Activated CD4-positive, alpha-beta T cell treated with anti-CD3 and anti-CD28 coated beads, Interleukin-2, amount 50 U/mL, for 24 hours (primary cell): ENCODE data around the gene MVB12A.

Source experiments
- DNase-seq, 2 donors: peaks; one replicate each; pipeline ENCODE4 v3.0.0-alpha.2; 2020; ENCODE audit warnings: low read depth in 1 of 2, low spot score in 1 of 2

MVB12A gene

DNA sequence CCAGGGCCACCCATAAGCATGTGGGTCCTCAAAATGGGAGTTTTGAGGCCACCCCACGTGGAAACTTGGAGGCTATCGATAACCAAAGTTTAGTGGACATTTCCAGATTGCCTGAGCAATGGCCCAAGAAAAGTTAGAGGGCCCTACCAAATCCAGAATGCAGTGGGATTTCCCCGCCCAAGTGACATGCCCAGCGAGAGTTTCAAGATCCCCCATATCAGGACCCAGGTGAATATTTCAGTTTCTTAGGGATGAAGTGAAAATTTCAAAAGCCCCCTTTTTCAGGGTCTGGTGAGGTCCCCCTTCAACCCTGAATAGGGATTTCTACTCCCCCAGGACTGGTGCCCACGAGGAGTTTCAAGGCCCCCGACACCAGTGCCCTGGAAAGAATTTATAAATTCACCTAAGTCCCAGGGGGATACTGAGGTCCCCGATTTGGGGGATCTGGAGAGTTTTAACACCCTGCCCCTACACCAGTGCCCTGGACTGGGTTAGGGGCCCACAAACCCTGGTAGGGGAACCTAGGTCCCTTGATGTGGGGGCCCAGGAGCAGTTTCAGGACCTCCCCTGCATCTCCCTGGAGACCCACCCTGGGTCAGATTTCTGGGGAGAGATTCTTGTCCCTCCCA, 15.1 kb upstream of the MVB12A start:
- no peak for DNase-seq

GRCh38 chr19:17405250-17406045, 14.4 kb upstream of the MVB12A start, which contains the start of gene BST2:
BST2 (minus strand) TSS chr19:17405630; CDS start chr19:17405575, 55 bp downstream.
- peak in 1 of 2 donors; percentile 52 for DNase-seq

DNA sequence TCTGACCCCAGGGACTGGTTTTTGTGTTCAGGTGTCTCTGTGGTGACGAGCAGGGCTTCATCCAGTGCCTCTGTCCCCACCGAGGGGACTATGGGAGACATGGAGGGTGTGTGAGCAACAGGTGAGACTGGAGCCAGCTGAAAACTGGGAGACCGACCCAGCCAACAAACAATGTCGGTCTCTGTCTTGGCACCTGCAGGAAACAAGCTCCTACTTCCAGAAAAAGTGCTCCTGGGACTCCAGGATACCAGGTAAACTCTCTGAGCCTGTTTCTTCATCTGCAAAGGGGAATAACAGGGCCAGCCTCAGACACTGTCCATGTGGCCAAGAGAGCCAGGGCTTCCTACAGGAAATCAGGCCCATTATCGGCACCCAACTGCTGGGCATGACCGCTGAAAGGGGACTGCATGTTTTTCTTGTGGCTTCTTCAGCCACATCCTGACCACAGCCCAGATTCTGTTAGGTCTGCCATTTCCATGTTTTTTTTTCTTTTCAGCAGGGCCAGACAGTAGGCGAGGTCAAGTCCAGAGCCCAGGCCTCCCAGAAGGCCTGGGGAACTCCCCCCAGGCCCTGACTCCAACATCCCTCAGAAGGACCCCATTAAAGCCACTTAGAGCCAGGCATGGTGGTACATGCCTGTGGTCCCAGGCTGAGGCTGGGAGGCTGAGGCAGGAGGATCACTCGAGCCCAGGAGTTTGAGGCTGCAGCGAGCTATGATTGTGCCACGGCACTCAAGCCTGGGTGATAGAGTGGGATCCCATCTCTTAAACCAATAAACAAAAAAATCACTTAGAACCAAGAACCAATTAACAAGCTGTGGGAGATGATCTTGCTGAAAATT, 13.6 kb upstream of the MVB12A start:
- DNase-seq = no peak

- DNase-seq = no peak
Measured at GRCh38 chr19:17406887-17407196, 13.0 kb upstream of the MVB12A start.

DNA sequence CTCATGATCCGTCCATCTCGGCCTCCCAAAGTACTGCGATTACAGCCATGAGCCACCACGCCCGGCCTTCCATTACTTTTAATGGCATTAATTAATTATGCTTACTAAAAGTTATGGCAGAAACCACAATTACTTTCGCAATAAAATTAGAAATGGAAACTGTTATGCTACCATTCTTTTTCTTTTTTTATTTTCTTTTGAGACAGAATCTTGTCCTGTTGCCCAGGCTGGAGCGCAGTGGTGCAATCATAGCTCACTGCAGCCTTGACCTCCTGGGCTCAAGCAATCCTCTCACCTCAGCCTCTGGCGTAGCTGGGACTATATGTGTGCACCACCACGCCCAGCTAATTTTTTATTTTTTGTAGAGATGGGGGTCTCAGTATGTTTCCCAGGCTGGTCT, 9.9 kb upstream of the MVB12A start:
- DNase-seq = no peak

GRCh38 chr19:17411801-17412200, 8.0 kb upstream of the MVB12A start:
- DNase-seq = no peak

DNA sequence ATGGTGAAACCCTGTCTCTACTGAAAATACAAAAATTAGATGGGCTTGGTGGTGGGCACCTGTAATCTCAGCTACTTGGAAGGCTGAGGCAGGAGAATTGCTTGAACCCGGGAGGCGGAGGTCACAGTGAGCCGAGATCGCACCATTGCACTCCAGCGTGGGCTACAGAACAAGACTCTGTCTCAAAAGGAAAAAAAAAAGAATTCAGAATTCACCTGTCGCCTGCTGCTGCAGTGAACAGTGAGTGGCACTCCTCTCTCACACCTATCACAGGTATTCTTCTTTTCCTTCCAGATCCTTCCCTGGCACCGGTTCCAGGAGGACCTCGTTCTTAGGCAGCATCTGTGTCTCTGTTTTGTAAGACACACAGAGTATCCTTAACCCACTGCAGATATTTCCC, 5.8 kb upstream of the MVB12A start:
- DNase-seq = no peak

DNA sequence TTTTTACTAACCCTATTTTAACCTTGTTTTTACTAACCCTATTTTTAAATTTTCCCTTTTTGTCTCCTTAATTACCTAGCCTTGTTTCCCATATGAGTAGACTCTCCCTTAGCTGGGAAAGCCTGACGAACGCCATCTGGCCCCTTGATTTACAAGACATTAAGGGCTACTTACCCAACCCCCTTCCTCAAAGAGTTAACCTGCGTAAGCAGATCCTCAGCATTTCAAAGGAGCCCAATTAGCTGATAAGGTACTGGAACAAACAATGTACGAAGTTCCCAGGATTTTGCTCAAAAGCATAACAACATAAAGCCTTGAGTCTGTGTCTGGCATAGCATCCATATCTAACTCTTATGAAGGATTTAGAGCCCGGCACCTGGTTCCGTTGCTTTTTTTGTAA, 4.7 kb upstream of the MVB12A start:
- DNase-seq = no peak

GRCh38 chr19:17418710-17419109, 1.1 kb upstream of the MVB12A start:
- DNase-seq = no peak

DNA sequence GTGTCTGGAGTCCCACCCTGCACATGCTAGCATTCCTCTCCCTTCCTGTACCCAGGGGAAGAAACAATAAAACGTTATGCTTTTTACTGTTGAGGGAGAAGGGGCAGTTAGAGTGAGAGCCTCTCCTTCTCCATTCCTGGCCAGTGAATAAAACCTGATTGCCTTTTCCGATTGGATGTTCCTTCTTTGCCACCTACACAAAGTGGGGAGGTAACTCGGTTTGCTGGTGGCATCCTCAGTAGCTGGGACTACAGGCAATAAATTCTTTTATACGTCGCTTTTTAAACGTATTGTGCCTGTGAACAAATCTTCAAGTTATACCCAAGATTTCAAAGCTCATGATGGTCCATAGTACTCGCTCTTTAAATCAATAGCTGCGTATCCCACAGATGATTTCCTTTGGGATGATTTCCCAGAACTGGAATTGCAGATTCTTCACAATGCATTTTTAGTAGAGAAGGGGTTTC, 660 bp upstream of the MVB12A start:
- DNase-seq = no peak

DNA sequence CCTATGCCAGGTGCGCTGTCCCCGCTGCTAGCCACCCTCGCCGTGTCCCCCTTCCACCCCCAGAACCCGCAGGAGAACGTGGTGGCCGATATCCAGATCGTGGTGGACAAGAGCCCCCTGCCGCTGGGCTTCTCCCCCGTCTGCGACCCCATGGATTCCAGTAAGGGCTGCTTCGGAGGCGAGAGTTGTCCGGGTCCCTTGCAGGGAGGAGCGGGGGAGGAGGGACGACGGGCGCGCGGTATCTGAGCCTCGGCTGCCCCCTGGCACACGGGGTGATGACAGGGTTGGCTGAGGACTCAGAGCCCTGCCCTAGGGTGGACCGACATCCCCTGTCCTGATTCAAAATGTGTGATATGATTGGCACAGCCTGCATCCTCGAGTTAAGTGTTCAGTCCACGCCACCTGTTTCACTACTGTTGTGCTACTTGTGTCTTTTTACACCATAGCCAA, 653 bp downstream of the MVB12A start:
- DNase-seq = peak in 1 of 2 donors; percentile 4

- DNase-seq = no peak
Measured at GRCh38 chr19:17421942-17422341, 2.1 kb downstream of the MVB12A start.

GRCh38 chr19:17423429-17424208, 3.8 kb downstream of the MVB12A start:
- no peak for DNase-seq

GRCh38 chr19:17424743-17425365, 5.0 kb downstream of the MVB12A start:
- DNase-seq = no peak

GRCh38 chr19:17429641-17430113, 9.8 kb downstream of the MVB12A start:
- no peak for DNase-seq

- no peak for DNase-seq
Measured at GRCh38 chr19:17431417-17431816, 11.6 kb downstream of the MVB12A start.

DNA sequence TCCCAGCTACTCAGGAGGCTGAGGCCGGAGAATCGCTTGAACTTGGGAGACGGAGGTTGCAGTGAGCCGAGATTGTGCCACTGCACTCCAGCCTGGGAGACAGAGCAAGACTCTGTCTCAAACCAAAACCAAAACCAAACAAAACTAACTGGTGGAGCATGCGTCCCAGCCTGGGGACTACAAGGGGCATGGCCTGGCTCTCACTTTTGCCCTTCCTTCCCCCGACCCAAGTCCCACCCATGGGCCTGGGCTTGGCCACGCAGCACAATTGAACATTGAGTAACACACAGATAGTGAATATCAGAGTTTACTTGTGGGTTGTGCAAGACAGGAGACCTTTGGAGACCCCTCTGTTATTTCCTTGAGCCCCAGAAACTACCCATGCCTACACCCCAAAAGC, 15.4 kb downstream of the MVB12A start:
- DNase-seq = no peak

GRCh38 chr19:17436094-17436873, 16.4 kb downstream of the MVB12A start:
- DNase-seq = no peak

GRCh38 chr19:17436874-17437267, 17.0 kb downstream of the MVB12A start:
- no peak for DNase-seq
